HG03432 (cell line): ENCODE data around the gene MAP3K9.
A peak's percentile ranks its signal among the peaks of the same experiment; 100 is the strongest.

Source experiments
- ATAC-seq: cut with Tn5 transposase; IDR thresholded peaks from one replicate; pipeline ENCODE4 v1.9.1; 2021; ENCODE audit warnings: mild to moderate bottlenecking, moderate library complexity; ENCODE audit not compliant: unreplicated experiment

MAP3K9 gene

GRCh38 chr14:70821584-70822529 lies 12.5 kb upstream of the MAP3K9 start:
- ATAC-seq = peak; percentile 42

GRCh38 chr14:70816525-70816924 lies 7.2 kb upstream of the MAP3K9 start:
- ATAC-seq = no peak

GRCh38 chr14:70814466-70814865 lies 5.2 kb upstream of the MAP3K9 start:
- no peak for ATAC-seq

- ATAC-seq = no peak
Observed at GRCh38 chr14:70812124-70812818, 3.0 kb upstream of the MAP3K9 start.

GRCh38 chr14:70811578-70811977 lies 2.3 kb upstream of the MAP3K9 start:
- no peak for ATAC-seq

GRCh38 chr14:70811050-70811449 lies 1.7 kb upstream of the MAP3K9 start:
- no peak for ATAC-seq

- no peak for ATAC-seq
Observed at GRCh38 chr14:70810621-70811020, 1.3 kb upstream of the MAP3K9 start.

- ATAC-seq = peak; percentile 19
Observed at GRCh38 chr14:70808416-70809224, 693 bp downstream of the MAP3K9 start.

- no peak for ATAC-seq
Observed at GRCh38 chr14:70807898-70808415, 1.4 kb downstream of the MAP3K9 start.

- ATAC-seq = no peak
Observed at GRCh38 chr14:70804556-70805162, 4.7 kb downstream of the MAP3K9 start.

- ATAC-seq = peak; percentile 78
Observed at GRCh38 chr14:70803321-70804310, 5.7 kb downstream of the MAP3K9 start.

GRCh38 chr14:70802379-70802778 lies 6.9 kb downstream of the MAP3K9 start:
- no peak for ATAC-seq

- no peak for ATAC-seq
Observed at GRCh38 chr14:70801836-70802235, 7.5 kb downstream of the MAP3K9 start.

- no peak for ATAC-seq
Observed at GRCh38 chr14:70796551-70796950, 12.8 kb downstream of the MAP3K9 start.

- no peak for ATAC-seq
Observed at GRCh38 chr14:70794294-70794693, 15.0 kb downstream of the MAP3K9 start.

- ATAC-seq = no peak
Observed at GRCh38 chr14:70793637-70794036, 15.7 kb downstream of the MAP3K9 start.

- ATAC-seq = no peak
Observed at GRCh38 chr14:70792939-70793338, 16.4 kb downstream of the MAP3K9 start.

GRCh38 chr14:70791971-70792370 lies 17.3 kb downstream of the MAP3K9 start:
- ATAC-seq = no peak

- no peak for ATAC-seq
Observed at GRCh38 chr14:70789961-70790360, 19.4 kb downstream of the MAP3K9 start.
